ENCODE data around the gene C4orf50.

The C4orf50 gene

DNA sequence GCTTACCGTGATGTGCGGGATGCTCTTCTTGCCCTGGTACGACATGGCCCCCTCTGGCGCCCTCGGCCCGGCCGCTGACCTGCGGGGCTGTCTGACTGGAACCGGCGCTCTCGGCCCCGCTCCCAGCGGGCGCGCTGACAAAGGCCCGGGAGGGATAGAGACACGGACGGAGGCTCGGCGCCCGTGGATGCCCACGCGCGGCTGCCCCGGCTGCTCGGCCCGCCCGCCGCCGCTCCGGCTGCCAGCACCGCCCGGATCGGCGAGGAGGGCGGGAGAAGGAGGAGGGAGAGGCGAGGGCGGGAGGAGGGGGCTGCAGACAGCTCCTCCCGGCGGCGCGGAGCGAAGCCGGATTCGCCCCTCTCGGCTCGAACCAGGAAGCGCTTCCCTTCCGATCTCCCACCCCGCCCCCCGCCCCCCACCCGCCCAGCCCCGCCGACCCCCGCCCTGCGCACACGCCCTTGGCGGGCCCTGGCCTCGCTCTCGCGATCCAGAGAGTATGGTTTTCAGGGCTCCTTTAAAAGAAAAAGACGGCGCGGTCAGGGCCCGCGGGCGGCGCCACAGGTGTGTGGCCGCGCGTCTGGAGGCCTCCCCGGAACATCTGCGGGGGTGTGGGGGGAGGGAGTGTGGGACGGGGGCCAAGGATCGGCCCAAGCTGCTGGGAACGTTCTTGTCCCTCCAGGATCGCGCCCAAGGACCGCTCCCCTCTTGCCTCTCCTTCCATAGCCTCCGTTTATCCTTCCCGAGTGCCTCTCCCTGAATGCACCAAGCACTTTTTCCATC lies 129.8 kb downstream of the C4orf50 start:
- no peak for DNase-seq (ENCODE audit: low read depth)

DNA sequence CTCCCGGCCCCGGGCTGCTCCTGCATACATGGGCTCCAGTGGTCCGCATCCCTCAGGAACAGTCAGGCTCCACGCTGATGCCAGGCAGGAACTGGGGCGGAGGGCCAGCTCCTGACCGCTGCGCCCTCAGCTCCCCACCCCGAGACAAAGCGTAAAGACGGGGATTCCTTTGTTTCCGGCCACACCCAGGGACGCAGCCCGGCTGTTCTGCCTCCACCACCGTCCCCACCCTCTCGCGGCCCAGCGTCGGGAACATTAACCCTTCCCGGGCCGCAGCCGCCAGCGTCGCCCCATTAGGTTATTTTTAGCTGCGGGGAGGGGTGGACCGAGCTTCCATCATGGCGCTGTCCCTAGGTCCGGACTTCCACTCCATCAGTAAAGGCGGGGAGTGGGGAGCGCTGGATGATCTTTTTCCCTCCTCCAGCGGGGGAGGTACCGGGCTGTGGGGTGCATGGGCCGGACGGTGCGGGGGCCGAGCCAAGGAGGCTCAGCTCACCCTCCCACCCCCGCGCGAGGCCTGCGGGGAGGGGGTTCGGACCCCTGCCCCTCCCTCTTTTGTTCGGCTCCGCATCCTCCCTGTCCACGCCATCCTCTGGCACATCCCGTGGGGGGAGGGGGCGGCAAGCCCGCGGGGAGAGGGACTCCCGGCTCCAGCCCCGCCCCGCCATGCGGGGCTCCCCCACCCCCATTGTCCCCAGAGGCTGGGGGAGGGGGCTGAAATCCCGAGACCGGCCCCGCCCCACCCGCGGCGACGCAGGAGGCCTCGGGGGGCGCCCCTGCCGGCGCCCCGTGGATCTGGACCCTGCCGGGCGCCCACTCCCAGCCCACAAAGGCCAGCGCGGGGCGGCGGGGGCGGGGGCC lies 130.6 kb downstream of the C4orf50 start:
- DNase-seq (ENCODE audit: low read depth), result no peak

DNA sequence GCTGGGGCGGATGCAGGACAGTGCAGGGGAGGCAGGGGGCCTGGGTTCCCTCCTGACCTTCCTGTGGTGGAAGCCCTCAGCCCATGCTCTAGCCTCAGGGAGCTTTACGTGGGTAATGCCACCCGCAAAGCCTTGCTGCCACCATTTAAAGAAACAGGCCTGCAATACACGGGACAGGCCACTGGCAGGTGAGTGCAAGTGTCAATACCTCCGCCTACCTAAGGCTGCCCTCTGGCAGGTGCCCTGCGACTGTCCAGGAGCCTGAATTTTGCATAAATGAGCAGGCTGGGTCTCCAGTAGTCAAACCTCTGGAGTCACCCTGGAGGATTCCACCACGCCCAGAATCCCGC lies 131.2 kb downstream of the C4orf50 start:
- no peak for DNase-seq (ENCODE audit: low read depth)

DNA sequence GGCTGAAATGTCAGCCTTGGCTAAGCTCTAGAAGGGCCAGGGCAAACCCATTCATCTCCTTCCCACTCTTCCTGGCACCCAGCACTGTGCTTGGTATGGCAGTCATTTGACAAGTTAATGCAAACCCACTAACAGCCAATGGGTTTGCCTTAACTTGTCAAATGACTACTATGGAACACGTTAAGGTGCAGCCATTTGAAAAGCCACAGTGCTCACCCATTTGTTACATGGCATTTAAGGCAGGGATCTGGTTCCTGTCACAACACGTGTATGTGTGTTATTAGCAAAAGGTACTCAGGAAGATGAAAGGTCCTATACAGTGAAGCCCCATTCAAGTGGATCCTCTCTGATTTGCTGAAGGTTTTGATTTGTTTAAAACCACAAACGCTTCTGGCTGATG lies 132.5 kb downstream of the C4orf50 start:
- DNase-seq (ENCODE audit: low read depth), result no peak

DNA sequence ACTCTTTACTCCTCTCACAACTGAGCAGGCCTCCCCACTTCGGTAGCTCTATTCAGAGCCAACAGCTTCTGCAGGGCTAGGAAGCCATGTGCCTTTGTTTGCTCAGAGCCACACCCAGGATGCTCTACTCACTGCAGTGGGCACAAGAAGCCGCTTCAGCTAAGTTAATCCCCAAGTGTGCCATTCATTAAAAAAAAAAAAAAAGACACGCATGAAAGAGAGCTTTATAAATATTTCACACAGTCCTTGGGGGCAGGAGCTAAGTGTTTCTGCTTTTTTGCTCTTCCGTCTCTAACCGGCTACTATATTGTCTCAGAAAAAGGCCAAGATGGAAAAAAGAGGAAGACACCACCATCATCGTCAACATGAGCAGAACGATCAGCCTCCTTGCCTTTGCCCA lies 133.4 kb downstream of the C4orf50 start:
- DNase-seq (ENCODE audit: low read depth), result no peak

DNA sequence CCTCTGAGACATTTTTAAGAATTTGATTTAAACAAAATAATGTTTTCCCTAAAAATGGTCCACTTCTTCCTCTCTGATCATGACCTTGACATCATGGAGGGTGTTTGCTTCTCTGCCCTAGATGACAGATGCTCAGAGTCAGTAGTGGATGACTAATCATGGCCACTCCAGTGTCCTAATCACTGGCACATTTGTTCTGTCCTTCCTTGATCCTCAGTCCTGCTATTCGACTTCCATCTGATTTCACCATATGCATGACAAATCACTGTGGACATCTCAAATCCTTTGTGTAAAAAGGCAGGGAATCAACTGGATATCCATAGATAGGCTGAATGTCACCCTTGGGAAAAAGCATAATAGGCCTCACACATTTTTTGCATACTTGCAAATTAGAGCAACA lies 134.3 kb downstream of the C4orf50 start:
- no peak for DNase-seq (ENCODE audit: low read depth)

DNA sequence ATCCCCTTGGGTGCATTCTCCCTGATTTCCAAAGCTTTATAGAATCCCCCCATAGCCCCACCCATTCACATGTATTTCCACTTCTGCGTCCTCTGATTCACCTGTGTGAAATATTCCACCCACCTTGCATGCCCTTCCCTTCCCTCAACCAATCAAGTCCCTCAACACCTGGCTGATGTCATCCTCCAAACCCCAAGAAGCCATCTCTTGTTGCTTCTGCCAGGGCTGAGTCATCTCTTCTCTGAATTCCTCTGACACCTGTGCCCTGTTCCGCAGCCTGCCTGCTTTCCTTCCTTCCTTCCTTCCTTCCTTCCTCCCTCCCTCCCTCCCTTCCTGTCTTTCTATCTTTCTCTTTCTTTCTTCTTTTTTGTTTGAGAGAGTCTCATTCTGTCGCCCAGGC lies 135.3 kb downstream of the C4orf50 start:
- no peak for DNase-seq (ENCODE audit: low read depth)

DNA sequence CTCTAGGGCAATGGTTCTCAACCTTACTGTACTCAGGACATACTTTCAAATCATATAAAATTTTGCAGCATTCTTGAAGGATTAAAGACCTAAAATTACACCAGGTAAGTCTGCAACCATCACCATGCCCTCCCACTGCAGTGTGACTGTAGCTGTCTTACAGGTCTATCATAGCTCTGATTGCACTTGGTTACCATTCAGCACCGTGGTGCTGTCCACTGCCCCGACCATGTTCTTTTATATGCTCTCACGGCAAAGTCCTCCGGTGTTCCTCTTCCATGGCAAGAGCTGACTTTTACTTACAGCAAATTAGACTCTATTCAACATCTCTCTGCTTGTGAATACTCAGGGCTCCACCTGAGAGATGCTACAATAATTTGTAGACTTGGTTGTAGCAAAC lies 136.9 kb downstream of the C4orf50 start:
- no peak for DNase-seq (ENCODE audit: low read depth)

DNA sequence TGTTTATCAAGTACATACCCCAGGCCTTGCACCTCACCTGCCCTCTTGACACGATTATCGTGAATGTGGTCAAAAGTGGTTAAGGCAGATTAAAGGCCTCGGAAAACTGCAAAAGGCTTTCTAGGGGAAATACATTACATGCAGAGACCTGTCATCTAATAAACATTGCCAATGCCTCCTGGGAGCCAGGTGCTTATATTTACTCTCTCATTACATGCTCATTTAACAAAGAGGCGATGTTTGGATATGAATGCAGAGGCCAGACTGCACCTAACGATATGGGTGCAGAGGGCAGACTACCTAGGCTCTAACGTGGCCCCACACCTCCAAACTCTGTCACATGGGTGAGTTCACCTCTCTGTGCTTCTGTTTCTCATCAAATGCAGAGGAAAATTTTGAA lies 139.9 kb downstream of the C4orf50 start:
- DNase-seq (ENCODE audit: low read depth), result no peak

DNA sequence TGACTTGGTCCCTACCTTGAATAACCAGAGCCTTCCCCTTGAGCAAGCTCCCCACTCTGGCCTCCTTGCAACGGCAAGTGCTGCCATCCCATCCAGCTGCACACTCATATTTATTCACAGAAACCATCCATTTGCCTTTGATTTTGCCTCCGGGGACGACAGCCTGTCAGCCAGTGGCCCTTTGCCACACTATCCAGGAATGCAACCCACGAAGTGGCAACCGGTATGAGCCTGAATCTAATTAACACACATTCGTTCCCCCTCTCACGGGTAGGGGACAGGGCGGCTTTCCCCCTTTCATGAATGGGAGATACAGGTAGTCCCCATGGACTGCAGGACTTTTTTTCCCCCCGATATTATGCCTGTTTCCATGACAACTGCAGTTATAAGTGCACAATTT lies 140.8 kb downstream of the C4orf50 start:
- no peak for DNase-seq (ENCODE audit: low read depth)

DNA sequence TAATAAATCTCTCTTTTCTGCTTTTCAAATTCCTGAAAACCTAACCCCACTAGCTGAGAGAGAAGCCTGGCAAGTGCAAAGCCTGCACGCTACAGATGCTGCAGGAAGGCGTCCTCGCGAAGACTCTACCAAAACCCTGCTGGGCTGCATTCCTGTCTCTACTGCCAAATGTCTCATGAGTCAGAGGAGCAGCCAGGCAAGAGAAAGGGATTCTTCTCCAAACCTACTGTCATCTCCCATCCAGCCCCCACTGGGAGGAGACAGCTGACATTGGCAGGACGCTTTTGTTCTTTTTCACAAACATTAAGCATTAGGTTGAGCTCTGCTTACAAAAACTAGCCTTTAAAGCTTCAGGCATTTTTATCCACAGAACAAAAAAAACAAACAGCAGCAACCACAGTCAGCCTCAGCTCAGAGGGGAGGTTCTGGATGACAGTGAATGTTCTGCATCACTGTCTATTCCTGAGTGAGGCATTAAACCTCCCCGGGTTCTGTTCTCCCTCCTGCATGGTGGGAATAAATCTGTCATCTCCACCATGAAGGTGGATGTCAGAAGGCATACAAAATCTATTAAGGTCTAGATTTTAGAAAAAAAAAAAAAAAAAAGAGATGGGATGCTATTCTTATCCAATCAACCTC lies 143.3 kb downstream of the C4orf50 start:
- no peak for DNase-seq (ENCODE audit: low read depth)

DNA sequence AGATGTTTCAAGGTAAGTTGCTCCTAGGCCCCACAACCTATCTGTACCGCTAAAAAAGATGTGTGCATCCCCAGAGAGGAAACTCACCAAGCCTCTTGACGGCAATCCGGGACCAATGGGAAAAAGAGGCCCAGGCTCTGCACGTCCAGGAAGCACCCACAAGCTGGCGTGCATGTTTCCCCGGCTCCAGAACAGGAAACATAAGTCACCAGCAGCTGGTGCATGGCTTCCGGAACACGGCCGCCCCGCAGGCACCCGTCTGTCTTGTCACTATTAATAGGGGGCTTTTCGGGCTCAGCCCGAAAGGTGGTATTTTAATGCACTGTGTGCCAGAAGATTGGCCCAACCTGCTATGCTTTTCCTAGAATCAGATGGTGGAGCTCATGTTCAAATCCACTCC lies 147.5 kb downstream of the C4orf50 start:
- no peak for DNase-seq (ENCODE audit: low read depth)

DNA sequence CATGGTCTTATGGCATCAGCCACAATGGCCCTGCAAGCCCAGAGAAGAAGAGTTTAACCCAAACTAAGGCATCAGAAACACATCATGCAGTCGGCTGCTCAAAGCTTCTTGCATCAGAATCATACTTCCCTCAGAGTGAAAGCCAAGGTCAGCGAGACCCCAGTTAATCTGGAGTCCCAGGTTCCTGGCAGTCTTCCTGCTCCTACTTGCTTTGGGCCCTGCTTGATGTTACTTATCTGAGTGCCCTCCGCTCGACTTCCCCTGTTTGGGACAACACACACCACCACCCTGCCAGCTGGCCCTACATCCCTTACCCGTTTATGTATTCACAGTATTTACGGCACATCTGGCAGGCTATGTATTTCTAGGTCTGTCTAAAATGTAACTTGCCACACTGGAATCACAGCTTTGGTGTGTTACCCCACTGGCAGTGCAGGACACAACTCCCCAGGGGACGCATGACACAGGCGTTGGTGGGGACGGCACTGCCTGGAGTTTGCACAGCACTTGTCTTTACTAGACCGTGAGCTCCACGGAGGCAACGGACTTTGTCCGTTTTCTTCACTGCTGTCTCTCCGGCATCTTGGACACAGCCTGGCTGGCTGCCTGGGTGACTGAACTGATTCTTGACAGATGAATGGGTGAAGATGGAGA lies 148.1 kb downstream of the C4orf50 start:
- DNase-seq (ENCODE audit: low read depth), result no peak

DNA sequence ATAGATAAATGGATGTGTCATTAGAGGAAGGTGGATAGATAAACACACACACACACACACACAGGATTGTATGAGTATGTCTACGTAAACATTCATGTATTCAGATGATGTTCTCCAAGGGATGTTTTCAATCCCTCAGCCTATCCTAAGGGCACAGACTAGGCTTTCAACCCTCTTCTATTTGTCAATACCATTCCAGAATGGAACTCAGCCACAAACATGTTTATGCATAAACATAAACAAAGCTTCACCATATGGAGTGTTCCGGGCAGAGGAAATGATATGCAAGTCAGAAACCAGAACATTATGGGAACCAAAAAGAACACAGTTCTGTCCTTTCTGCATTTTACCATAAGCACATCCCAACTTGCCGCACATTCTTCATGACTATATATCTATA lies 150.4 kb downstream of the C4orf50 start:
- DNase-seq (ENCODE audit: low read depth), result no peak

DNA sequence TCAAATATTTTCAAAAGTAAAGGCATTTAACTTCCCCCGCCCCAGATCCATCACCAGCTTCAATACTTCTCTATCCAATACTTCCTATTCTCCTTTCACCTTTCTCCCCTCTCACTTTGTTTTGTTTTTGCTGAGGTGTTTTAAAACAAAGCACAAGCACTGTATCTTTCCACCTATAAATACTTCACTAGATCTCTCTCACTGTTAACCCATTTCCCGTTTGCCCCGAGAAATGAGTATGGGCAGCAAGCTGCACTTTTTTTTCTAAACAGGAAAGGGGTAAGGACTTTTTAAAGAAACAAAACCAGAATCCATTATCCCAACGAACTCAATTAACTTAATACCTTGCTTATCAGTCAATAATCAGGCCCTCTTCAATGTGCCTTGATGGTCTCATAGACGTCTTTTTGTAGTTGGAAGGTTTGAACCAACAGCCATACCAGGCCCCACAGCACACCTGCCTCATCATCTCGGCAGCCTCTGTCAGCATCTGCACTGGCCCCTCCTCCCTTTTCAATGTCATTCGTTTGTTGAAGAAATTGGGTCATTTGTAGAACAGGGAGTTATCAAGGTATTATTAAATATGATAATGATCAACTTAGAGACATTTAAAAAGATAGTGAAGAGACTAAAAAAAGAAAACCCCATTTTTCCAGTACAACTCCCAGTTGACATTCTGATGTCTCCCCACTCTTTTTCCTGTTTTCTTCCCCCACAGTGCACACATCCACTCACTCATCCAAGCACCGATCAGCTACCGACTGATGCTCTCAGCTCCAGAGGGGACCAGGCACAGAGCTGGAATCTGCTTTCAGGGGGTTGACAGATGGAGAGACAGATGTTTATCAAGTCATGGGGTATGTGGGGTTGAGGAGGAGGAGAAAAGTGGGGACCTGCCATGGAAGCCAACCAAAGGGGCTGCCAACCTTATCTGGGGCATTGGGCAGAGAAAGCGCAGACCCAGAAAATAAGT lies 151.1 kb downstream of the C4orf50 start:
- DNase-seq (ENCODE audit: low read depth), result no peak

DNA sequence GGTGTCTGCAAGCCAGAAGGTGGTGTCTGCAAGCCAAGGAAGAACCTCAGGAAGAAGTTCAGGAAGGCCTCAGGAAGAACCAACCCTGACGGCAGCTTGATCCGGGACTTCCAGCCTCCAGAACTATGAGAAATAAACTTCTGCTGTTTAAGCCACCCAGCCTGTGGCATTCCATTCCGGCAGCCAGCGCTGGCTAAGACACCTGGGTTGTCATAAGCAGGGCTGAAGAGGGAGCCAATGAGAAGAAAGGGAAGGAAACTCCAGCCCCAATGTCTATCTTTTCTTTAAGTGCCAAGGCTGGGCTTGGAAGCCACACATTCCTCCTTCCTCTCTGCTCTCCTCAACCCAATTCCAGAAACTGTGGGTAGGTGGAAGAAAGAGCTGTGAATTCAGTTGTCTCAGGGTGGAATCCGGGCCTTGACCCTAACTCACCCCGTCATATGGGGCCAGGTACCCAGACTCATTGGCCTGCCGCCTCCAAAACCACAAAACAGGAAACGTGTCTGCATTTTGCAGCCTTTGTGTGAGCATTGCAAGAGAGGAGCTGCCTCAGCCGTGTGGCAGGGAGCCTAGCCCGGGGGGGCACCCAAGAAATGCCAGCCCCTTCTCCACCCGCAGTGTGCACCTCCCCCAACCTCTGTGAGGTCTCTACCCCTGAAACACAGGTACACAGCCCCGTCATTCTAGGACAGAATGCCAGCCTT lies 152.2 kb downstream of the C4orf50 start:
- DNase-seq (ENCODE audit: low read depth), result no peak

DNA sequence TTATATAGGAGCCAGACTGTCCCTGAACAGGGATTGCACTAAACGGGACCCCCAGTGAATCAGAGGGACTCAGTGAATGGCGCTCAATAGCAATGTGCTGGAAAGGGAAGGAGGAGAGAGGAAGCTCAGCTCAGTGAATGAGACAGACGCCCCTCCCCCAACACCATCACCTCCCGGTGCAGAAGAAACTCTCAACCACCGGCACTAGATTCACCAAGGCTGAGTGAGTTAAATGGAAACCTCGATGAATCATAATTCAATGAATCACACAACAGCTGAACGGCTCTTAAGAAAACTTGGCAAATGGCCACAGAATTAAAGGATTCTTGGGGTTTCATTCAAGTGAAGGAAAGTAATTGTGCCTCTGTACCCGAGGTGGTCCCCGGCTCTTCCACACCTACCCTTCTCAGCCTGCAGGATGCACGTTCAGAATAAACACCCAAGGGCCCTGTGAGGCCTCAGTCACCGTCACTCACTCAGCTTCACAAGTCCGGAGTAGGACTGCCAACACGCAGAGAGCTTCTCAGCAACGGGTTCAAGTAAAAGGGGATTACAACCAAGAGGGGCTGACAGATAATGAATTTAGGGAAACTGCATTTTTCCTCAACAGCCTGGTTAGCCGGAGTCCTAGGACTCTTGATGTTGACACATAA lies 154.6 kb downstream of the C4orf50 start:
- no peak for DNase-seq (ENCODE audit: low read depth)

DNA sequence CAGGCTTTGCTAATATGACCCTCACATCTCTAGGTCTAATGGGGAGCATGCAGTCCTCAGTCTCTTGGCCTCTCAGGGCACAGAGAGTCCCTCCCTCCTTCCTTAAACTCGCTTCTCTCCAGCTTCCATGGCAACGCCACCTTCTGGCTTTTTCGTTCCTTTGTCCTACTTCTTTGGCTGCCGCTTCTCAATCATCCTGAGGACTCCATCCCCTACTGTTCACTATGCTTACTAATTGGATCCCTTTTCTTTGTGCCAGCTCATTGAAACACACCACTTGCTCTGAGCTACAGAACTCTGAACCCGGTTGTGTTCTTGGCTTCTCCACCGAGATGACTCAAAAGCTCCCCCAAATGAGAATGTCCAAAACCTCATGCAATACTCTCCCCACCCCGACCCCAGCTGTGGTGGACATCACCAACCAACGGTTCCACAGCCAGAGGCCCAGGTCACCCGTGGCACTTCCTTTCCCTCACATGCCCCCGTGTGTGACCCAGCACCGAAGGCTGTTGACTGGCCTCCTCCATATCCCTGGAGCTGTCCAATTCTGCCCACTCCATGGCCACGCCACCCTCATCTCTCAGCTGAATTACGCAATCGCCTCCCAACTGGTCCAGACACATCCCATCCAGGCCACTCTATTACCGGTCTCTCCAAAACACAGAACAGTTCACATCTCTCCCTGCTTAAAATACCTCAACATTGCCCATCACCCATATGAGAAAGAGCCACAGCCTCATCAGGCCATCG lies 160.0 kb downstream of the C4orf50 start:
- no peak for DNase-seq (ENCODE audit: low read depth)

DNA sequence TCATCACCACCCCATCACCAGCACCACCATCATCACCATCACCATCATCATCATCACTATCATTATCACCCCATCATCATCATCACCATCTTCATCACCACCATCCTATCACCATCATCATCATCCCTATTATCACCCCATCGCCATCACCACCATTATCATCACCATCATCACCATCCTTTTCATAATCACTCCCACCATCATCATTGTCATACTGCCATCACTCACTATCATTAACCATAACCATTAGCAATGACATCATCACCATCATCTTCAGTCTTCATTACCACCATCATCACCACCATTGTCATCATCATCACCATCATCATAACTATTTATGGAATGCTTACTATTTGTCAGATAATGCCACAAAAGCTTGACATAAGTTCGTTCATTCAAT lies 161.0 kb downstream of the C4orf50 start:
- DNase-seq (ENCODE audit: low read depth), result no peak
